Hematopoietic multipotent progenitor cell treated with erythropoietin and hydrocortisone succinate and interleukin-3 and kit ligand, for 8 days (in vitro differentiated cells): ENCODE data around the gene SGTA.

Source experiments
- DNase-seq: peaks from one replicate; pipeline ENCODE4 v3.0.0-alpha.2; 2015

The SGTA gene

DNA sequence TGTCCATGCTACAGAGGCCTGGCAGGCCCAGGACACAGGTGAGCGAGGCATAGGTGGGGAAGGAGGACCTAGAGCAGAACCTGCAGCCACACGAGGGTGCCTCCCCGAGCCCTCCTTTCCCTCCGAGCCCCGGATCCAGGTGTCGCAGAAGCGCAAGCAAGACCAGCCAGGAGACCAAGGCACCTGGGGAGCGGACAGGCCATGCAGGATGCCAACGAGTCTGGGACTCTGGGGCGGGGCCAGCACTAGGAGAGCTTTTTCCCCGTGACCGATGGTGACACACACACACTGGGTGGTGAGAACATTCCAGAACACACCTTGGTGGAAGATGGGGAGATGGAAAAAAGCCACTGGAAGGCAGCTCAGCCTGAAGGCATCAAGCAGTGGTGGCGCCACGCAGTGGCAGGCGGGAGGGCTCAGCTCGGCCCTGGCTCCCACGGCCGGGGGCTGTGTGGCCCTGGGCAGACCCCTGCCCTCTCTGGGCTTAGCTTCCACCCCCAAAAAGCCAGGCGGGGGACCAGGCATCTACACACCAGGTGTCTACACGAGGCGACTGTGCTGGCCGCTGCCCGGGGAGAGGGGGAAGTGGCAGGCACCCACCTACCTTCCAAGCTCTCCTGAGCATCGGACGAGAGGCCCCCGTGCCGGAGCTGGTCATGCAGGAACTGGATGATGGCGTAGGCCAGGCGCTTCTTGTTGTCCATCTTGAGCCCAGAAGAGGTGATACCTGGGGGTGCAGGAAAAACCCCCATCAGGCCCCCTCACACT lies 14.5 kb downstream of the SGTA start:
- no peak for DNase-seq

DNA sequence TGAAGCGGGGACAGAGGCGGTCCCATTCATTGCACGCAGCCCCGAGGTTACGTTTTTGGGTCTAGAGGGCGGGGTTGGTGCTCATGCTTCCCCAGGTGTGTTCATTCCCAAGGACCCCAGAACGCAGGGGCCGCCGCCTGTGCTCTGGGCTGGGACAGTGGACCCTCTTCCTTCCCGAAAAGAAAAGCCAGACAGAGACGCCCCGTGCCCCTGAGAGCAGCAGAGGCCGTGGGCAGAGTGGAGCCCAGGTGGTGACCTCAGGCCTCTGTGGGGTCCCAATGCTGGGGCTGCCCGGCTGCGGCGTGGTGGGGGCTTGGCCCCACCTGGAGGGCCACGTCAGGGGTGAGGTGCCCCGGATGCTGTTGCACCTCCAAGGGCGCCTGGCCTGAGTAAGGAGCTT lies 15.4 kb downstream of the SGTA start:
- DNase-seq, result no peak

DNA sequence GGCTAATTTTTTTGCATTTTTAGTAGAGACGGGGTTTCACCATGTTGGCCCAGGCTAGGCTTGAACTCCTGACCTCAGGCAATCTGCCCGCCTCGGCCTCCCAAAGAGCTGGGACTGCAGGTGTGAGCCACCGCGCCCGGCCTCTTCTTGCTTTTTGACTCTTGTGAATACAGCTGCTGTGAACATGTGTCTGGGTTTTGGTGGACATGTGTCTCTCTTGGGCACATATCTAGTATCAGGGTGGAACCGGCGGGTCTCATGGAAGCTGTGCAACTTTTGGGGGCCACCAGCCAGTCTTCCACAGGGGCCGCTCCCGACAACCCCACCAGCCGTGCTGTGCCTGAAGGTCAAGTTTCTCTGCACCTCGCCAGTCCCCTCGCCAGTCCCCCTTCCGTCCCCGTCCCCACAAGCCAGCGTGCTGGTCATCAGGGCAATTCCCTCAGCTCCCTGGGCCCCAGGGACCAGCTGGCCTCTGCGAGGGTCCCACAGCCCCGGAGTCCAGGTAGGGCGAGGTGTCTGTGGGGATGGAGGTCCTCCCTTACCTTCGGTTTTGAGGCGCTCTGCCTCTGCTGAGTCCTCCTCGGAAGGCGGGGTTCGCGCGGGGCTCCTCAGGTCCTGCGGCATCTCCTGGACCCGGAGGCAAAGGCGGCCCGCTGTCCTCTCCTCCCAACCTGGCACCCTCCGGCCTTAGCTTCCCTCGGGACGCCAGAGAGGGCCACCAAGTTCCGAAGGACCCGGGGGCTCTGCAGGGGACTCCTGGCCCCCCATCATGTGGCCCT lies 16.3 kb downstream of the SGTA start:
- no peak for DNase-seq

DNA sequence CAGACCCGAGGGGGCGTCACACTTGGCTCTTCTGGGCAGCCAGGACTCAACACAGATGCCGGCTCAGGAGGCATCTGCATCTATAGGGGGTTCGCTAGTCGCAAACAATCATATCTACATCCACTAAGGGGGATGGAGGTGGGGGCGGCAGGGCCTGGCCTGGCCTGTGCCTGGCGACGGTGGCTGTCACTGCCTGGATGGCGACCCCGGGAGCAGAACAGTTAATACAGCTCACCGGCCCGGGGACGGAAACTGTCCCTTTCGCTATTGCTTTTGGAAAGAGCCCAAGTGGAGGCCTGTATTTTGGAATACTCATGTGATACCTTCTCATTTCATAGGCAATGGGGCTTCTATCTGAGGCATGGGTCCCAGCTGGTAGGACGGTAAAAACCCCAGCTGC lies 17.7 kb downstream of the SGTA start:
- no peak for DNase-seq

DNA sequence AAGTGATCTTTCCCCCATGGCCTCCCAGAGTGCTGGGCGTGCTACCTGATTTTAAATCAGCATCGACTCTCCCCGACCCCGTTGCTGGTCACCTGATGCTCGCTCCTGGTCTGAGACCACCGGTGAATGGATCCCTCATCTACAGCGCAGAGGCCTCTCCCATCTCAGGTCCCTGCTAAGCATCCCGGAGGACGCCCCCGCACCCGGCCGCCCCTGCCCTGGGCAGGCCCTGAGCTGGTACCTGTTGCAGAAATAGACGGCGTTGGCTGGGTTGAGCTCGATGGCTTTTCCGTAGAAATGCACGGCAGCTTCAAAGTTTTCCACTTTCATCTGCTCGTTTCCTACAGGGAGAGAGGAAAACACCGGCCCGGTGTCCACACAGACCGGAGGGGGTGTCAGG lies 18.1 kb downstream of the SGTA start:
- no peak for DNase-seq

DNA sequence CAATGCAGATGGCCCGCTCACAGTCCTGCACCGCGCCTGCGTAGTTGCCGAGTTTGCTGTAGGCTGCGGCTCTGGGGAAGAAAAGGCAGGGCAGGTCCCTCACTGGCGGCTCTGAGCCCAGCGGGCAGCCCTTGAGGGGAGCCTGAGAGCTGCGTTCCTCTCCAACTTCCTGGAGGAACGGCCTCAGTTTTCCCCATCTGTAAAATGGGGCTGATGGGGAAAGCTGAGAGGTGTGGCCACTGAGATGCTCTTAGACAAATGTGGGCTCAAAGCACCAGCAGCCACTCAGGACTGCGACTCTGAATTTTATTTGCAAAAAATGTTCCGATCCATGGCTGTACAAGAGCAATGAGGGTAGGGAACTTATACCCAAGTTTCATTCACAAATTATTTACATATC lies 19.4 kb downstream of the SGTA start:
- DNase-seq, result no peak

DNA sequence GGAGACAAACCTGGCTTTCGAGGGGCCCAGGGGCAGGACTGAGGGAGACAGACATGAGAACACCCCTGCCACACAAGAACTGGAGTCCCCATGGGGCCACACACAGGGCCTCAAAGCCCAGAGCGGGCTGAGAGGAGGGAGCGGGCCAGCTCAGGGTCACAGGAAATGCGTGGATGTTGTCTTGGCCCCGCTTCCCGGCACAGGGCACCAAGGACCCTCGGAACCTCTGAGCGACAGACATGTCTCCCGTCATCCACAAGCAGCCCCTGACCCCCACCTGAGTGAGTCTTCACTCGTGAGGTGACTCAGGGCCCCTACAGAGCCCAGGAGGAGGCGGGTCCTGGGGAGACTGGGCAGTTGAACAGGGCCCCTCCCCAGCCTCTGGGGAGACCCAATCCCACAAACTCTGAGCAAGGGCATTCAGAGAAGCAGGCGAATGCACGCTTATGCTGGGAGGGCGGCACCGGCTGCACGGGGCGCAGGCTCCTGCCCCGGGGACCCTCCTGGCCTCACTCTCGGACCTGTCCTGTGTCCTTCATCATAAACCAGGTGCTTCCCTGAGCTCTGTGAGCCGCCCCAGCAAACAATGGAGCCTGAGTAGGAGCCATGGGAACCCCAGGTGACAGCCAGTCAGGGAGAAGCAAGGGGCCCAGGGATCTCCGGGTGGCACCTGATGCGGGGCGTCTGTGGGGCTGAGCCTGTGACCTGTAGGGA lies 20.1 kb downstream of the SGTA start:
- DNase-seq, result no peak

DNA sequence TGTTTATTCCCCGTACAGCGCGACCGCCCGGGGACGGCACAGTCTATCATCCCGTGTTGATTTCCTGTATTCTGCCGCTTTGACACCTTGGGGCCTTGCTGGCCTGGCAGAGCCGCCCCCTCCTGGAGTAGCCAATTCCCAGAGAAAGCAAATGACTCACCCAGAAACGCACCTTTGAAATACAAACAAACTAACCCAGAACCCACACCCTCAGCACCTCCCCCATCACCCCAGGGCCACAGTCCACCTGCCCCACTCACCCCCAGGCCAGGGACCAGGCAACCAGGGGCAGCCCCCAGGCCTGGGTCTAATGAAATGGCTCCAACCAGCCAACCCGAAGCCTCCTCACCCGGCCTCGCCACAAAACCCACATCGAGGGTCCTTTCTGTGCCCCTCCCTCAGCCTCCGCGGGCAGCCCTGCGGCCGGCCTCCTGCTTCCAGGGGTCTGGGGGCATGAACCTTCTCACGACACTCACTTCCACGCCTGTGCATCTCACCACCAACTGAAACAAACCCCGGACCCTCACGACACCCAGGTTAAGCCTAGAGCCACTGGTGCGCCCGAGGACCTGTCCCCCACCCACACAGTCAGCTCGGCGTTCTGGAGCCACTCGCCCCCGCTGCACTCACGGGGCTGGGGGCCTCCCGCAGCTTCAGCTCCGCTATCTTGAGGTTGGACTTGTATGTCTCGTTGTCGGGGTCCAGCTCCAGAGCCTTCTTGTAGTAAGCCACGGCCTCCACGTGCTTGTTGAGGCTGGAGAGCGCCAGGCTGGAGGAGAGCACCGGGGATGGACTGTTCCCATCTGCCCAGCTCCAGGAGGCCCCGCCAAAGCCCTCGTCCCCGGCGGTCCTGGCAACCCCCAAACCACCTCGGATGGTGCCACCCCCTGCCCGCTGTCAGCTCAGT lies 20.9 kb downstream of the SGTA start:
- no peak for DNase-seq

DNA sequence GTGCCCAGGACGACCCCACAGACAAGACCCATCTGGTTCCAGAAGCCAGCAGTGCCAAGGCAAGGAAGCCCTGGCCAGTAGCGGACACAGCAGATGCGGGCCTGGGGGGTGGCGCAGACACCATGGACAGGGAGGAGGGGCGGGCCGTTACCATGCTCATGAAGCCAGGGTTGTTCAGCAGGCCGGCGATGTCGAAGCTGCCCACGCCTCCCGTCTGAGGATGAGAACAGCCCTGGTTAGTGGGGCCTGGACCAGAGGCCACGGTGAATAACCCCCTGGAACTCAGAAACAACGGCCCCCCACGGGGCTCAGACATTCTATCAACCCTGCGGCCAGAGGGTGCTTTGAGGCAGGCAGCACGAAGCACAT lies 21.8 kb downstream of the SGTA start:
- DNase-seq, result no peak

DNA sequence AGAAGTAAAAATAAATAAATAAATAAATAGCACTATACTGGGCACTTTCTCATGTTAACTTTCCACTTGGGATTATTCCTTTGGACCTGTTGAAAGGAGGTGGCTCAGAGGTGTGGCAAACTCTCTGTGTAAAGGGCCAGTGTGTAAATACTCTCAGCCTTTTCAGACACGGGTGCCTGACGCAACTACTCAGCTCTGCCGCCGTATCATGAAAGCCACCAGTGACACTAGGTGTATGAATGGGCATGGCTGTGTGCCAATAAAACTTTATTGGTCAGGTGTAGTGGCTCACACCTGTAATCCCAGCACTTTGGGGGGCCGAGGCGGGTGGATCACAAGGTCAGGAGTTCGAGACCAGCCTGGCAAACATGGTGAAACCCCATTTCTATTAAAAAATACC lies 23.1 kb downstream of the SGTA start:
- DNase-seq, result no peak

DNA sequence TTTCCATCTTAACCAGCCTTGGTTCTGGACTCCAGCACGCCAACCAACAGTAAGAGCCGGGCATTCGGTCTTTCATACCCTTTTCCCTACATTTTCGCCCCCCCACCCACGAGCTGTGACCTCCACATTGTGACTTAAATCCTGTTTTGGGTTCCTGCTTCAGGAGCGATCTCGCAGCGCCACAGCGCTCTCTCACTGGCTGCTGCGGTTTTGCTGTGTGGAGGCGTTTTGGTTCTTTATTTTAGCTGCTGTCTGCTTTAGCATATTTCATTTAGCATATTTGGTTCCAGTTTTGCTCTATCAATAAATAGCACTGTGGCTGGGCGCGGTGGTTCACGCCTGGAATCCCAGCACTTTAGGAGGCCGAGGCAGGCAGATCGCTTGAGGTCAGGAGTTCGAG lies 23.7 kb downstream of the SGTA start:
- no peak for DNase-seq

DNA sequence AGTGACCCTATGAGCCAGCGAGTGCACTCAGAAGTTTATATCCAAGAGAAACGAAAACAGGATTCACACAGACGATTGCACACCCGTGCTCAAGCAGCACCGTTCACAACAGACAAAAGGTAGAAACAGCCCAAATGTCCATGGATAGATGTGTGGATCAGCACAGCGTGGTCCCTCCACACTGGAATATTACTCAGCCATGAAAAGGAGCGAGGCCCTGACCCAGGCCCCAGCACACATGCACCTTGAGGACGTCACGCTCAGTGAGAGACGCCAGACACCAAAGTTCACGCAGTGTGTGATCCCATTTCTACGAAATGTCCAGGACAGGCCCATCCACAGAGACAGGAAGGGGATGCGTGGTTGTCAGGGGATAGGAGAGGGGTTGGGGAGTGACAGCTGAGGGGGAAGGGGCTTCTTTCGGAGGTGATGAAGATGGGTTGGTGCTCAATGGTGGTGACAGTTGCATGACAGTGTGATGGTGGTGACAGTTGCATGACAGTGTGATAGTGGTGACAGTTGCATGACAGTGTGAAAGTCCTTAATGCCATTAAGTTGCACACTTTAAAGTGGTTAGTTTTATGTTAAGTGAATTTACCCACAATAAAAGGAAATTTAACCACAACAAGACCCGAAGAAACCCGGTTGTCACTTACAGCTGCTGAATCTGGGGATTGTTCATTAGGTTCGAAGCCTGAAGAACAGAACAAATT lies 24.3 kb downstream of the SGTA start:
- no peak for DNase-seq

DNA sequence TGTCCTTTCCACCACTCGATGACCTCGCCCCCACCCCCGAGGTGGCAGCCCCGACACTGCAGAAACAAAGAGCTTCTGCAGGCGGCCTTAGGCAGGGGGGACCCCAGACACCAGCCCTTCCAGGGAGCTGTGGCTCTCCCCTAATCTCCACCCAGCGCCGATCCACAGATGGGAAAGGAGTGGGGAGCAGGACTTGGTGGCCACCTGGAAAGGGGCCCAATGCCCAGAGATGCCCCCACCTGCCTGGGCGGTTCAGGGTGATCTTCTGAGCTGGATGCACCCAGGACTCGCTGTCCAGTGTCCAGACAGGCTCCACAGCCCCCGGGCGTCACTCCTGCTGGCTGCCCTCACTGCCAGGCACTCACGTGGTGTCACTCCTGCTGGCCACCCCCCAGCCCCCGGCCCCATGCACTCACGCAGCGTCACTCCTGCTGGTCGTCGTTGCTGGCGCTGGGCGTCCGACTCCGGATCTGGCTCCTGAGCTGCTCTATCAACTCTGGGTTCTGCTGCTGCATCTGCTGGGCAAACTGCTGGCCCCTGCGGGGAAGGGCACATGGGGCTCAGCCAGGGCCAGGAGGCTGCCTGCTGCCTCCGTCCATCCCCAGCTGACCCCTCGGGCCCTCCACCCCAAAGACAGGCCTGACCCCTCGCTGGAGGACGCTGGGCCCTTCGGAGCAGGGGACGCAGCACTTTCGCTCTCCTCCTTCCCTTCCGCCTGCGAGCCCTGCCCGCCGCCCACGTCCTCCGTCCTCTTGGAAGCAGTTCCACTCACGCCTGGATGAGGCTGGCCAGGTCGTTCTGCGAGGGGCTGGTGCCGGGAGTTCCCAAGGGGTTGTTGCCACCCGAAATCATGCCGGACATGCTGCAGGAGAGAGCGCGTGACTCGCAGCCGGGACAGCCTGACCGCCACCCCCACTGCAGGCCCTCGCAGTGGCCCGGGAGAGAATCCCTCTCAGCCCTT lies 25.9 kb downstream of the SGTA start:
- DNase-seq, result no peak

DNA sequence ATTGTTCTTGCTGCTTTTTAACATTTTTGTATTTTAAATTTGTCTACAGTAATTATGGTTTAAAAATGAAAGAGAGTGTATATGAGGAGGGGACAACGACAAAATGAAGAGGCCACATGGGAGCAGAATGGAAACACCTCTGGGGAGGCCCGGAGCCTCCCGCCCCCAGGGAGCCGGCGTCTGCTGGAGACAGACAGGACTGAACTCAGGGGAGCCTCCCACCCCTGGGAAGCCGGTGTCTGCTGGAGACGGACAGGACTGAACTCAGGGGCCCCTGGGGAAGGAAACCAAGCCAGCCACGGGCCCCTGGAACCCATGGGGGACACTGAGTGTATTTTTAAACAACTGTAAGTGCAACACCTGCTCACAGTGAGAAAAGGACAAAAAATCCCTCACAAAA lies 26.6 kb downstream of the SGTA start:
- no peak for DNase-seq

DNA sequence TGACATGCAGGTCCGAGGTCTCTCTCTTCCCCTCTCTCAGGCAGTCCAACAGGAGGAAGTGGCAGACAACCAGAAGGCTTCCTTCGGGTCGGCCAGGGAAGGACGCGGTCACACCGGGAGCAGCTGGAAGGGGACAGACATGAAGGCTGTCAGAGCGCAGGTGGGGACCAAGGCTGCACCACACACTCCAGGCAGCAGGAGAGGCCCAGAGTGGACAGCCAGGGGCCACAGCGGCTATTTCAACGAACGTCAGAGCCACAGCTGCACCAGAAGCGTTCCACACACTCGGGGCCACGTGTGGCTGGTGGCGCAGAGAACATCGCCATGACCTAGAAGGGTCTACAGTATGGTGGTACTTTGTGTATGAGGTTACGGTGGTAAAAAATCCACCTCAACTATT lies 27.3 kb downstream of the SGTA start:
- no peak for DNase-seq

DNA sequence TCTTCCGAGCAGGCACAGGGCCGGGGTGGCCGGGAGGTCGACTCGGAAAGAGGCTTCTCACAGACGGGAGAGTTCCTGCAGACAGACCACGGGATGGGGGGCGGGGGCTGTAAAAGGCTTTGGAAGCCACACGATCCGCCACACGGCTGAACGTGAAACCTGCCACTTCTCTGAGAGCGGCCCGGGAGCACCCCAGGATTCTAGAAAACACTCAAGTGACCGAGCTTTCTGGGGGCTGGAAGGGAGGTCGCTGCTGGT lies 27.7 kb downstream of the SGTA start:
- DNase-seq, result no peak

DNA sequence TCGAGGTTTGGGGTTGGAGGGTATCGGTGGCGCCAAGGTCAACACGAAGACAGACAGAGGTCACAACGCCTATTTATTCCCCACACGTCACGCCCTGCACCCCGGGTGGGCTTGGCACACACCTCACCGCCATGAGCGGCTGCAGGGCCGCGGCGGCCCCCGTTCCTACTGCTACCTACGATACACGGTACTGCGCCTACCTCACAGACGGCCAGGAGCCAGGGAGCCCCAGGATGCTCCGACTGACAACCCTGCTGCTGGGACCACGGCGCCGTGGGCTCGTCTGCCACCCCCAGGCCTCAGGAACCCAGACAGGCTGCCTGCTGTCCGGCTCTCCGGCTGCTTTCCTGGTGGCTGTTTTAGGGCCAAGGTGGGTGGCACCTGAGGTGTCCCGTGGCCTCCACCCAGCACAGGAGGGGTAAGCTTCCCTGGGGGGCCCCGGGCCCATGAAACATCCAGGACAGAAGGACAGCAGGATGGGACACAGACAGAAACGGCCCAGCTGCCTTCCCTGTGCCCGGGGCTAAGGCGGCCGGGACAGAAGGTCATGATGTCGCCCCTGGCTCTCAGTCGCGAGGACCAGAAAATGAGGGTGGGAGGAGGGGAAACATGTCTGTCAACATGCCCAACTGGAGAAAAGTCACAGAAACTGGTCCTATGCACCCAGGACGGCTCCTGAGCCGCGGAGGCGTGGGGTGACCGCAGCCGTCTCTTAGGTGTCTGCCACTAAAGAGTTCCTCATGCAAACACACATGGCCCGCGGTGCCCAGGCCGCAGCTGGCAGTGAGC lies 28.2 kb downstream of the SGTA start:
- no peak for DNase-seq

DNA sequence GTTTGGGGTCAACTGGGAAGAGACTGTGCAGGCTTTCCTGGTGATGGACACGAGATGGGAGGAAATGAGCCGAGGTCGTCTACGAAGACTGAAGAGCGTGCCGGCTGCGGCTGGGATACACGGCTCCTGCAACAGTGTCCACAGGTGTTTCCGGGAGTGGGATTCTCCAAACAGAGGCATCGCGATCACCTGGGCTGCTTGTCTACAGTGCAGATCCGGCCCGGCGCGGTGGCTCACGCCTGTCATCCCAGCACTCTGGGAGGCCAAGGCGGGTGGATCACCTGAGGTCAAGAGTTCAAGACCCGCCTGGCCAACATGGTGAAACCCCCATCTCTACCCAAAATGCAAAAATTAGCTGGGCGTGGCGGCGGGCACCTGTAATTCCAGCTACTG lies 31.6 kb downstream of the SGTA start:
- DNase-seq, result no peak

DNA sequence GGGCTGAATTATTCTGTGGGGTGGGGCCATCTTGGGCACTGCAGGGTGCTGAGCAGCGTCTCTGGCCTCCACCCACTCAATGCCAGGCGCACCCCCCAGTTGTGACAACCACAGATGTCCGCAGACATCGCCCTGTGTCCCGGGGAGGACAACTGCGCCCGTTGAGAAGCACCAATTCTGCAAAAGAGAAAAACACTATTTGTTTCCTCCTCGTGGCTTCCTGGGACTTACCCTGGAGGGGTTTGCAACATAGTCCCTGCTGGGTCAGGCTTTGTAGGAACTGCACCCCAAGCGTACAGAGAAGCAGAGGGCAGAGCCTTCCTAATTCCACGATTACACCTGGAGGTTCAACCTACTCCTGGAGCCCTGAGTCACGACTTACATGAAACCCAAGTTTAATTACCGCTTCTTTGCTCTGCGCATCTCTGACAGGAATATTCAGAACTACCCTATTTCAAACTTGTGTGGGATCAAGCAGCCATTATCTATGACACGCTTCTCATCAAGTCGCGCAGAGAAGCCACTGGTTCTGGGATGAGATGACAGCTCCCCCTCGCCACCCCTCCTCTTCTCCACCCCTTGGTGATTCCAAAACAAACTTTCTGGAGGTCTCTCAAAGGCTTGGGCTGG lies 32.1 kb downstream of the SGTA start:
- no peak for DNase-seq

DNA sequence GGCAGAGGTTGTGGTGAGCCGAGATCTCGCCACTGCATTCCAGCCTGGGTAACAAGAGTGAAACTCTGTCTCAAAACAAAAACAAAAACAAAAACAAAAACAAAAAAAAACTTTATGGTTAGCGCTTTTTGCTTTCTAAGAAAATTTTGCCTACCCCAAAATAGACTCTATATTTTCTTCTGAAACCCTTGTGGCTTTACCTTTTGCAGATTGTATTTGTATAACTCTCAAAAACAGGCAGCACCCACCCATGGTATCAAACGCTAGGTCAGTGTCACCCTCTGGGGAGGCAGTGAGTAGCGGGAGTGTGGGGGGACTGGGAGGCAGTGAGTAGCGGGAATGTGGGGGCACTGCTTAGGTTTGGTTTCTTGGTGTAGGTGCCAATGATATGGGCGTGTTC lies 35.7 kb downstream of the SGTA start:
- no peak for DNase-seq
